ENCODE results near the gene SKIC8. TPM values are rescaled to one million over a fixed set of nuclear protein-coding genes. Genes with fewer than 3 reads are reported as not detected.

Gene SKIC8
- total and polyA plus RNA-seq, 2 of the 13 experiments (the other 11 are each of a cell fraction or from before 2014, with no cell fraction given), result 69.5 to 70.6 TPM

DNA sequence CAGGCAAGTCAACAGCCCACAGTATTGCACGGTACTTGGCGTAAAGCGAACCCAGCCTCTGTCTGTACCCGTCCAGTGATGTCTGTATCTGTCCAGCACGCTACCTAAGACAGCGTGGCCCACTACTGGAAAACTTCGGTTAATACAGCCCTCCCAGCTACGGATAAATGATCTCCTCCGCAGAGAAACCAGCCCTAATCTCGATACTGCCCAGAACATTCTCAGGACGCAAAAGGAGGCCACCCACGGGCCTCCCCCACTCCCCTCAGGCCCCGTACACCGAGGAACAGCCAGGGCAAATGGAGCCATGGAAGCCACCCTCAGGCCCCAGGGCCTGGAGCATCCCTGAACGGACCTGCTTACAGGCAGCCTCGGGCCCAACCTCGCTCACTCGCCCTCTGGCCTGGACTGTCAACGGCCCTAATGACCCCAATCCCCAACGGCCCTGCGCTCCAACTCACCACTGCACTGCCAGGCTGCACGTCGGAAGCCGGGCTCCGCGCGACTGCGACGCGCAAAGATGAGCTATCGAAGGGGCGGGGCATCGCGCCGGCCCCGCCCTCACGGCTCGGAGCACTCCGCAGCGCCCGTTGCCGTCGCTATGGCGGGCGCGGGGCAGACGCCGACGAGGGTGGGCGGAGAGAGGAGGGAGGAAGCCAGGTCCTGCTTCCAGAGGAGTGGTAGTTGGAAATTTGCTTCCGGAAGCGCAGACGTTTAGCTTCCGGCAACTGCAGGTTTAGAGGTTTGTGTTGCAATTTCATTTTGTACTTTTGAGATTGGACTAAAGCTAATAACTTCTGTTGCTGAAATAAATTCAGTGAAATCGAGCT, at the start of gene SKIC8 (continued):
- TF ChIP-seq AFF4 (CRISPR knock-in tag; IDR thresholded peaks at IDR 0.05) (no peak), ZNF33A (CRISPR knock-in tag; IDR thresholded peaks at IDR 0.05; ENCODE audit: borderline replicate concordance) (no peak), ZNF883 (CRISPR knock-in tag; IDR thresholded peaks at IDR 0.05; ENCODE audit: not compliant biosample characterization) (peak; percentile 59), PCBP1 (IDR thresholded peaks at IDR 0.05; ENCODE audit: borderline replicate concordance, low read depth, low read length) (no peak), ZSCAN30 (CRISPR knock-in tag; IDR thresholded peaks at IDR 0.05) (no peak), ZNF350 (CRISPR knock-in tag; IDR thresholded peaks at IDR 0.05; ENCODE audit: borderline replicate concordance, low read depth) (peak; percentile 86), ZBTB20 (CRISPR knock-in tag; IDR thresholded peaks at IDR 0.05; ENCODE audit: borderline replicate concordance, low read depth) (no peak), ZNF136 (CRISPR knock-in tag; IDR thresholded peaks at IDR 0.05; ENCODE audit: low read depth) (no peak), ZSCAN9 (CRISPR knock-in tag; IDR thresholded peaks at IDR 0.05; ENCODE audit: borderline replicate concordance) (no peak), ATF7-NPFF (CRISPR knock-in tag; IDR thresholded peaks at IDR 0.05; ENCODE audit: low read depth) (0 out of 2 replicates have a peak, but pooled peaks have one; percentile 42), NPAS2 (CRISPR knock-in tag; IDR thresholded peaks at IDR 0.05; ENCODE audit: borderline replicate concordance) (no peak), ZNF749 (CRISPR knock-in tag; IDR thresholded peaks at IDR 0.05; ENCODE audit: borderline replicate concordance) (peak; percentile 64; the same call in 1 of the 2 replicates), ZNF124 (CRISPR knock-in tag; IDR thresholded peaks at IDR 0.05) (no peak), HNRNPL (IDR thresholded peaks at IDR 0.05; ENCODE audit: low read depth, low read length) (no peak), IKZF1 (IDR thresholded peaks at IDR 0.05) (no peak), ZNF280B (CRISPR knock-in tag; IDR thresholded peaks at IDR 0.05; ENCODE audit: borderline replicate concordance) (peak; percentile 58; the same call in 1 of the 2 replicates), NR1H2 (CRISPR knock-in tag; IDR thresholded peaks at IDR 0.05; ENCODE audit: borderline replicate concordance, low read depth) (no peak), ZNF563 (CRISPR knock-in tag; IDR thresholded peaks at IDR 0.05) (0 out of 2 replicates have a peak, but pooled peaks have one; percentile 56)
- TF ChIP-seq, protein P1, sequence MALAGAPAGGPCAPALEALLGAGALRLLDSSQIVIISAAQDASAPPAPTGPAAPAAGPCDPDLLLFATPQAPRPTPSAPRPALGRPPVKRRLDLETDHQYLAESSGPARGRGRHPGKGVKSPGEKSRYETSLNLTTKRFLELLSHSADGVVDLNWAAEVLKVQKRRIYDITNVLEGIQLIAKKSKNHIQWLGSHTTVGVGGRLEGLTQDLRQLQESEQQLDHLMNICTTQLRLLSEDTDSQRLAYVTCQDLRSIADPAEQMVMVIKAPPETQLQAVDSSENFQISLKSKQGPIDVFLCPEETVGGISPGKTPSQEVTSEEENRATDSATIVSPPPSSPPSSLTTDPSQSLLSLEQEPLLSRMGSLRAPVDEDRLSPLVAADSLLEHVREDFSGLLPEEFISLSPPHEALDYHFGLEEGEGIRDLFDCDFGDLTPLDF (CRISPR knock-in tag; IDR thresholded peaks at IDR 0.05), result 0 out of 2 replicates have a peak, but pooled peaks have one; percentile 39
- TF ChIP-seq, protein P2, sequence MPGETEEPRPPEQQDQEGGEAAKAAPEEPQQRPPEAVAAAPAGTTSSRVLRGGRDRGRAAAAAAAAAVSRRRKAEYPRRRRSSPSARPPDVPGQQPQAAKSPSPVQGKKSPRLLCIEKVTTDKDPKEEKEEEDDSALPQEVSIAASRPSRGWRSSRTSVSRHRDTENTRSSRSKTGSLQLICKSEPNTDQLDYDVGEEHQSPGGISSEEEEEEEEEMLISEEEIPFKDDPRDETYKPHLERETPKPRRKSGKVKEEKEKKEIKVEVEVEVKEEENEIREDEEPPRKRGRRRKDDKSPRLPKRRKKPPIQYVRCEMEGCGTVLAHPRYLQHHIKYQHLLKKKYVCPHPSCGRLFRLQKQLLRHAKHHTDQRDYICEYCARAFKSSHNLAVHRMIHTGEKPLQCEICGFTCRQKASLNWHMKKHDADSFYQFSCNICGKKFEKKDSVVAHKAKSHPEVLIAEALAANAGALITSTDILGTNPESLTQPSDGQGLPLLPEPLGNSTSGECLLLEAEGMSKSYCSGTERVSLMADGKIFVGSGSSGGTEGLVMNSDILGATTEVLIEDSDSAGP (CRISPR knock-in tag; IDR thresholded peaks at IDR 0.05; ENCODE audit: borderline replicate concordance), result peak; percentile 61; the same call in 1 of the 2 replicates
